ENCODE measurements around the gene ZNF174. TPM values are rescaled to one million over a fixed set of nuclear protein-coding genes. Genes with fewer than 3 reads are reported as not detected.

The ZNF174 gene
- total RNA-seq, 1 donor from 2014 or later, result 7.4 TPM

Other genes starting within 250 kb of the ZNF174 start
- gene OR1F1, start 213.0 kb upstream of the ZNF174 start, total RNA-seq, result 0.98 TPM
- gene ZNF200, start 166.1 kb upstream of the ZNF174 start, total RNA-seq, result 7.9 TPM
- under 0.01 TPM for gene MEFV, start 144.6 kb upstream of the ZNF174 start, total RNA-seq
- gene ZNF263, start 117.7 kb upstream of the ZNF174 start, total RNA-seq, result 45.5 TPM
- gene TIGD7, start 95.8 kb upstream of the ZNF174 start, total RNA-seq, result 21.4 TPM
- 31.5 TPM for gene ZNF75A, start 95.7 kb upstream of the ZNF174 start, total RNA-seq
- gene OR2C1, start 45.3 kb upstream of the ZNF174 start, total RNA-seq, result 0.49 TPM
- gene ZSCAN32, start 211 bp upstream of the ZNF174 start, total RNA-seq, result 9.6 TPM
- 3.2 TPM for gene ZNF597, start 42.3 kb downstream of the ZNF174 start, total RNA-seq
- 12.3 TPM for gene NAA60, start 42.5 kb downstream of the ZNF174 start, total RNA-seq
- not detected for gene C16orf90, start 94.3 kb downstream of the ZNF174 start, total RNA-seq
- gene CLUAP1, start 99.8 kb downstream of the ZNF174 start, total RNA-seq, result 27.5 TPM
- 0.49 TPM for gene NLRC3, start 176.2 kb downstream of the ZNF174 start, total RNA-seq
- gene SLX4, start 210.4 kb downstream of the ZNF174 start, total RNA-seq, result 8.6 TPM